ENCODE measurements around the gene EYA4.

Gene EYA4, protein sequence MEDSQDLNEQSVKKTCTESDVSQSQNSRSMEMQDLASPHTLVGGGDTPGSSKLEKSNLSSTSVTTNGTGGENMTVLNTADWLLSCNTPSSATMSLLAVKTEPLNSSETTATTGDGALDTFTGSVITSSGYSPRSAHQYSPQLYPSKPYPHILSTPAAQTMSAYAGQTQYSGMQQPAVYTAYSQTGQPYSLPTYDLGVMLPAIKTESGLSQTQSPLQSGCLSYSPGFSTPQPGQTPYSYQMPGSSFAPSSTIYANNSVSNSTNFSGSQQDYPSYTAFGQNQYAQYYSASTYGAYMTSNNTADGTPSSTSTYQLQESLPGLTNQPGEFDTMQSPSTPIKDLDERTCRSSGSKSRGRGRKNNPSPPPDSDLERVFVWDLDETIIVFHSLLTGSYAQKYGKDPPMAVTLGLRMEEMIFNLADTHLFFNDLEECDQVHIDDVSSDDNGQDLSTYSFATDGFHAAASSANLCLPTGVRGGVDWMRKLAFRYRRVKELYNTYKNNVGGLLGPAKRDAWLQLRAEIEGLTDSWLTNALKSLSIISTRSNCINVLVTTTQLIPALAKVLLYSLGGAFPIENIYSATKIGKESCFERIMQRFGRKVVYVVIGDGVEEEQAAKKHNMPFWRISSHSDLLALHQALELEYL

DNA sequence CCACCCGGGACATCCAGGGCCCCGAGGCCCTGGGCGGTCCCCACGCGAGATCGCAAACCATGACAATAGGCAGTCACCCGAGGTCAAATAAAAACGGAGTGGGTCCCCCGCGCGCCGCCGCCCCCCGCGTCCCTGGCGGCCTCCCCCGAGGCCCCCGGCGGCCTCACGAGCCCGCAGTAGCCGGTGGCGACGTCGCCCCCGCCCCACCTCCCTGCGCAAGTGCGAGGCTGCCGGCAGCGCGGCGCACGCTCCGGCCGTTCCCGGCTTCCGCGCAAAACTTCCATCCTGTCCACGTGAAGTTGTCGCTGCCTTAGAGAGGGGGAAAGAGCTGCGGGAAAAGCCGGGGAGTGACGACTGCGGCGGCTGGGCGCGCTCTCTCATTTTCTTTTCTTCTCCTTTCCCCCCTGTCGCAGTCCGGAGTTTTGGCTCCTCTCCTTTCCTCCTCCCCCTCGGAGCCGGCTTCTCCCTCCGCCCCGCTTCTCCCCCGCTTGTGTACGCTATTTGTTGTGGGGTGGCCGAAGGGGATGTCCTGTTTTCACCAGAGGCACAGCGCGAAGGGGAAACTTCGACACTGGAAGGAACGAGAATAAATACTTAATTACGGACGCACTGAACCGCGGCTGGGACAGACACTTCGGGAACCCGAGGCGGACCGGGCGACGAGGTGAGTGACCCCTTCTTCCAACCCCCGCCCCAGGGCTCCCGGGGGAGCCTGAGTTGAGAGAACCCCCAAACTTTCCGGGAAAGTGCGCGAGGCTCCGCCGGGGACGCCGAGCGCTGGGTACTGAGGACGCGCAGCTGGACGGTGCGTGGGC, at the start of gene EYA4:
Gene EYA4, plus strand, starts transcription at position 272 of the 815 bp plus-strand sequence. CDS start 33,424 bp downstream, outside the sequence.
- no peaks in the 10 kb centered on the region for H3K36me3 Mint-ChIP-seq
- DNase-seq: peak; percentile 4
- peak within 1 kb of the TSS; percentile 90 for H3K27ac Mint-ChIP-seq
- peaks cover 19 to 30% of the 10 kb centered on the region in 2 donors for H3K4me1 Mint-ChIP-seq
- peak; percentile 28 to 32 for ATAC-seq (replicated peaks)
- no peaks in the 10 kb centered on the region for H3K9me3 Mint-ChIP-seq
- H3K4me3 Mint-ChIP-seq: peak within 1 kb of the TSS; percentile 85 to 86
- peaks cover 40 to 55% of the 10 kb centered on the region in 2 donors for H3K27me3 Mint-ChIP-seq

DNA sequence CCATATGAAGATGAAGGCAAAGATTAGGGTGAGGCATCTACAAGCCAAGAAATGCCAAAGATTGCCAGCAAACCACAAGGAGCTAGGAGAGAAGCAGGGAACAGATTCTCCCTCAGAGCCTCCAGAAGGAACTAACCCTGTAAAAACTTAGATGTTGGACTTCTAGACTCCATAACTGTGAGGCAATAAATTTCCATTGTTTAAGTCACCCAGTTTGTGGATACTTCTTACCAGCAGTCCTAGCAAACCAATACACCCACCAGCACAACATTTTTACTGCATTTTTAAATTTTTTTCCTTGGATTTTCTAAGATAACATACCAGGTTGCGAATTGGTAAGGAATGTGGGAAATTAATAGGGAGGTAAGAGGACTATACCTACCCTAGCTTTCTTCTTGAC, 47.8 kb upstream of the EYA4 start:
- Mint-ChIP-seq H3K27ac (no peak overlapping the region), H3K4me1 (no peaks in the 10 kb centered on the region), H3K4me3 (no peak overlapping the region), H3K27me3 (peaks cover 0 to 8% of the 10 kb centered on the region in 2 donors), H3K36me3 (no peaks in the 10 kb centered on the region), H3K9me3 (peaks cover 0 to 6% of the 10 kb centered on the region in 2 donors)
- ATAC-seq (replicated peaks) (no peak), DNase-seq (no peak)

DNA sequence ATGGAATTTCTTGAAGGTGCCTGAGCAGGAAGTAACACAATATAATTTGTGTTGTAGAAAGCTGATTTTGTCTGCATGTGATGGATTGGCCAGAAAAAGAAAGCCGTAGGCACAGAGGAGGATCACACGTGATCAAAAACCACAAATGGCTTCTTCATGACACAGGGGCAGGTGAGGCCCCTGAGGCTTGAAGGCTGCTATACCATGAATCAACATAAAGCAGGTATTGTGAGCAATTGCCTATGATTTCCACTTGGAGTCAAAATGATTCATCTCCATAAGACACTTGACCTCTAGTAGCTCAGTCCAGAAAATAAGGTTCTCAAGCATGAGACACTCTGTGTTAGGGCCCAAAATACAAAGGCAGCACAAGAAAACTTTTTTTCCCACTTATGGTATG, 42.4 kb upstream of the EYA4 start:
- ATAC-seq (replicated peaks) (no peak), DNase-seq (no peak)
- Mint-ChIP-seq H3K27ac (no peak overlapping the region), H3K4me3 (no peak overlapping the region), H3K27me3 (peaks cover 0 to 5% of the 10 kb centered on the region in 2 donors), H3K4me1 (no peaks in the 10 kb centered on the region), H3K9me3 (peaks cover 0 to 8% of the 10 kb centered on the region in 2 donors), H3K36me3 (no peaks in the 10 kb centered on the region)

DNA sequence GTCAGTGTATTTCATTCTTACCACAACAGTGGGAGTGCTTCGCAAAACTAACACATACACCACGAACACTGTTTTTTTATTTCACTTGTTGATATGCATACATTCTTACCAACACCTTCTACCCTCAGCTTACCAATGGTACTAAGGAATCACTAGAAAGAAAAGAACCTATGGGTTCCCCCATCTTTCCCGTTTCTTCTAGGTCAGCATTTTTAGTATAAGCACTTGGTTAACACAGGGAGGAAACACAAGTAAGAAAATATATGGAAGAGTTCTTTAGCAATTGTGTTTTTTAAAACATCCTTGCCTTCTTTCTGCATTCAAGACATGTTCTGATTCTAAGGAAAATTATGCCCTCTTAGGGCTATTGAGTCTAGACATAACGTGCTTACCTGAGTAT, 39.9 kb upstream of the EYA4 start:
- DNase-seq (no peak), ATAC-seq (replicated peaks) (no peak)
- H3K4me1 Mint-ChIP-seq: no peaks in the 10 kb centered on the region
- H3K27me3 Mint-ChIP-seq: peaks cover 0 to 5% of the 10 kb centered on the region in 2 donors
- H3K27ac Mint-ChIP-seq: no peak overlapping the region
- H3K9me3 Mint-ChIP-seq: peaks cover 0 to 4% of the 10 kb centered on the region in 2 donors
- no peaks in the 10 kb centered on the region for H3K36me3 Mint-ChIP-seq
- H3K4me3 Mint-ChIP-seq: no peak overlapping the region

DNA sequence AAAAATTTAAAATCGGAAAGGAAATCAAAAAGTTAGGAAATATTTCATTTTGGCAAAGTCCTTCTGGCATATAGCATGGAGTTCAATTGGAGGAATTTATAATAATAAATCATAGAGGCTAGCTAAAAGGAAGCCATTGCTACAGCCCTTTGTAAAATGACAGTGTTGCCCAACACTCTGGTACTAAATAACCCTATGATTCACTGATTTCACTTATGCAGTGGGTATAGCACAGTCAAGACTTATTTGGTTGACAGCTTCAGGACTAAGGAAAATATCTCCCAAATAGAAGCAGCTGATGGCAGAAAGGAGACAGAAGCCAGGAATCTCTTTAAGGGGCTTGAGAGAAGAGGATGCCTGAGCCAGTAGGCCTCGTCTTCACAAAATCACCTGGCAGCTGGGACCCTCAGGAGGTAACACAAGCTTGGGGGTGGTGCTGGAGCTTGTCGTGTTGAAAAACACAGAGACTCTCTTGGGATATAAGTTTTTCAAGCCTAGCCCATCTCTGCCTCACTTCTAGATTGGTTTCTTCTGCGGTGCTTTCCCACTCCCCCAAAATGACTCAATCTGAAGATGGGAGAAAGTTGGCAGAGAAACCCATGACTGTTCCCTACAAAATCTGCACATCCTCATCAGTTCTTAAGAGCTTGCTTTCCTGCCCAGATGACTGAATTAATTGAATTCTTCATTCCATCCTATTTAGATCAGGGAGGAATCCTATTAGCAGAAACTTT, 38.4 kb upstream of the EYA4 start:
- Mint-ChIP-seq H3K27me3 (peaks cover 0 to 5% of the 10 kb centered on the region in 2 donors), H3K4me3 (no peak overlapping the region), H3K27ac (no peak overlapping the region), H3K4me1 (no peaks in the 10 kb centered on the region), H3K36me3 (no peaks in the 10 kb centered on the region), H3K9me3 (peaks cover 0 to 4% of the 10 kb centered on the region in 2 donors)
- ATAC-seq (replicated peaks) (no peak), DNase-seq (no peak)

DNA sequence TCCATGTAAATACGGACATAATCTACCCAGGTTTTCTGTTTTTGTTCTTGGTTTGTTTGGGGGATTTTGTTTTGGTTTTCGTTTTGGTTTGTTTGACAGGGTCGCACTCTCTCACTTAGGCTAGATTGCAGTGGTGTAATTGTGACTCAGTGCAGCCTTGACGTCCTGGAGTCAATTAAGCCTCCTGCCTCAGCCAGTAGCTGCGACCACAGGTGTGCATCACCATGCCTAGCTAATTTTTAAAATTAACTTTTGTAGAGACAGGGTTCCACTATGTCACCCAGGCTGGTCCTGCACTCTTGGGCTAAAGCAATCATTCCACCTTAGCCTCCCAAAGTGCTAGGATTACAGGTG, 37.8 kb upstream of the EYA4 start:
- peaks cover 0 to 4% of the 10 kb centered on the region in 2 donors for H3K9me3 Mint-ChIP-seq

DNA sequence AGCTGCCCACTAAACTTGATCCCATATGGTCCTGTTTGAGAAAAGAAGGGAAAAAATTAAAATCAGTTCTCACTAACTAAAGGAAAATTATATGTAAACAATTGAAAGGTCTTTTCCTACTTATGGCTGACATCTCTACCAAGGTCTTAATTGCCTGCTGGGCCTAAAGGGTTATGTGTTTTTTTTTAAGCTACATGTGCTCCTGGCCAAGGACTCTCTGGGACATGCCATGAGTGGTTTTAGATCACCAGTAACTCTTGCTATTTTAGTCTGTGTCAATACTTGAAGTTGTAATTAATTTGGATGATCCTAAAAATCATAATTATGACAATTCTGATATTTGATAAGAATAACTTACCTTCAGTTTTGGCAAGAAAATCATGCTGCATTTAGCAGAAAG, 35.9 kb upstream of the EYA4 start:
- no peak overlapping the region for H3K27ac Mint-ChIP-seq
- no peaks in the 10 kb centered on the region for H3K36me3 Mint-ChIP-seq
- DNase-seq (no peak), ATAC-seq (replicated peaks) (no peak)
- peaks cover 3 to 10% of the 10 kb centered on the region in 2 donors for H3K9me3 Mint-ChIP-seq
- peaks cover 0 to 5% of the 10 kb centered on the region in 2 donors for H3K27me3 Mint-ChIP-seq
- H3K4me1 Mint-ChIP-seq: no peaks in the 10 kb centered on the region
- no peak overlapping the region for H3K4me3 Mint-ChIP-seq

More for the DNA sequence above, 37.8 kb upstream of the EYA4 start:
- no peak for DNase-seq
- ATAC-seq (replicated peaks): no peak
- H3K4me3 Mint-ChIP-seq: peak overlapping the region in 1 of 2 donors; percentile 35
- no peaks in the 10 kb centered on the region for H3K36me3 Mint-ChIP-seq
- H3K27me3 Mint-ChIP-seq: peaks cover 0 to 5% of the 10 kb centered on the region in 2 donors
- no peak overlapping the region for H3K27ac Mint-ChIP-seq
- H3K4me1 Mint-ChIP-seq: no peaks in the 10 kb centered on the region

DNA sequence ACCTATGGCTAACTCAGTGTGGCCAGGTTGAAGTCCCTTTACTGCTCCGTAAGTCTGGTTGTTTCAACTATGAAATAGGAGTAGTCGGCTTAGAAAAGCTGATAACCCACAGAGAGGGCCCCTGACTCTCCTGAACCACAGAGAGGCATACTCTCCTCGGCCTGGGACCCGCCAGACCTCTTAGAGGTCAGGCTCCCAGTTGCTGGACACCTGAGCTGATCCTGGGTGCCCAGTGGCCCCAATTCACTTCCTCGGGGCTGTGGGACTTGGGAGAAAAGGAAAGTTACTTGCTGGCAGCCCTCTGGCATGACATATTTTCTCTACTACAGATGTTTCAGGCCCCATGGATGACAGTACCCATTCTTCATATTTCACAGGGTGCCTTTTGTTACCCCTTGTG, 34.2 kb upstream of the EYA4 start:
- H3K27ac Mint-ChIP-seq: no peak overlapping the region
- peaks cover 7 to 10% of the 10 kb centered on the region in 2 donors for H3K9me3 Mint-ChIP-seq
- H3K4me3 Mint-ChIP-seq: no peak overlapping the region
- no peak for DNase-seq
- H3K36me3 Mint-ChIP-seq: no peaks in the 10 kb centered on the region
- H3K27me3 Mint-ChIP-seq: peaks cover 0 to 5% of the 10 kb centered on the region in 2 donors
- H3K4me1 Mint-ChIP-seq: no peaks in the 10 kb centered on the region
- ATAC-seq (replicated peaks): no peak

DNA sequence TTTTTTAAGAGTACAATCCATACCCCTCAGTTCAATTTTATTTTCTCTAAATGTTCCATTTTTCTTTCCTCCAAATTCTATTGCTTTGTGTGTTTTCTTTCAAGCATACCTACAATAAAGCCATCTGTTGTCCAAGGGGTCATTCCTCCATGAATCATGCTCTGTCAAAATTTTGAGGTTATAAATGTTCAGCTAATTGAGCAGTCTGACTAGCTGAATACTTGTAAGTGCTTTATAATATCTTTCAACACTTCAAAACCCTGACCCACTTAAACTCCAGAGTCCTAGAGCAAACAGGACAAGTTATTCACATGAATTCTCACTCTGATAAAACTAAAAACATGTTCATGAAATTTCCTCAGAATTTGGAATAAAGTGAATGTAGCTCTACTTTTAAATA, 33.4 kb upstream of the EYA4 start:
- Mint-ChIP-seq H3K27me3 (no peaks in the 10 kb centered on the region), H3K36me3 (no peaks in the 10 kb centered on the region), H3K4me3 (no peak overlapping the region), H3K9me3 (peaks cover 7 to 8% of the 10 kb centered on the region in 2 donors), H3K4me1 (no peaks in the 10 kb centered on the region), H3K27ac (no peak overlapping the region)
- DNase-seq (no peak), ATAC-seq (replicated peaks) (no peak)

DNA sequence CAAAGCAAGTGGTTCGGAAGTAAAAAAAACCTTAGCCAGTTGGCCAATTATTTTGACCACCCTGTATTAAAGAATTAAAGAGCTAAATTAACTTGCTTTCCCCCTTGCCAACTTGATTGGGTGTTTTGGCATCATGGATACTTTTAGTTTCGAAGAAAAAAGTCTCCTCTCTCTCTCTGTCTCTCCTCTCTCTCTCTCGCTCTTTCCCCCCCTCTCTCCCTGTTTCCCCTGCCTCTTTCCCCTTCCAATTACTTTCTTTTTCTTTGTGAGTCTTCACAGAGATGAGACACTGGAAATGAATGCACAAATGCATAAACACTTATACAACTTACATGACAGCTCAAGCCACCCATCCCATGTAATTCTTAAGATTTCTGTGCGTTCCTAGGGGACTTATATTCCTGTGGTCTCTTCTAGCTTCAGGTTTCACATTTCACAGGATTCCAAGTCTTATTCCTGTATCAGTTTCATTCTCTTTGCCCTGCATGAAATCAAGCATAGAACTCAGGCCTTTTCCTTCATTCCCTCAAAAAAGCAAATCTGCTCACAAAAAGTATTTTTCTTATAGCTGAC, 32.9 kb upstream of the EYA4 start:
- Mint-ChIP-seq H3K27ac (no peak overlapping the region), H3K4me1 (no peaks in the 10 kb centered on the region), H3K9me3 (peaks cover 7 to 8% of the 10 kb centered on the region in 2 donors), H3K27me3 (peaks cover 0 to 1% of the 10 kb centered on the region in 2 donors), H3K4me3 (no peak overlapping the region), H3K36me3 (no peaks in the 10 kb centered on the region)
- no peak for ATAC-seq (replicated peaks)
- DNase-seq: no peak

DNA sequence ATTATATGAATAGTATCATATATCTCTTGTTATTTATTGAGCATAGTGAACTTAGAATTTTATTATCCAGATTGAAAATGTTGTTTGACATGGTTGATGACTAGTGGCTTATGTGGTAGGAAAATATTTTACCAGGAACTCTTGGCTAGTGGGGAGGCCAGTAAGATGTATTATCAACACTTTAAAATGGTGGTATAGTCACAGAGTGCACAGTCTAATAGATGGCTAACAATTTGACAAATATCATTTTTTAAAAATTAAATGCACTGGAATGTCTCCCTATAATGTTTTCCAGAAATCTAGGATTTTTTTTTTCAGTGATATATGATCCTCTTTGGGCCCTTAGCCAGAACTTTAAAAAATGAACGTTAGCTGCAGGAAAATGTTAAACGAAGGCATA, 26.9 kb upstream of the EYA4 start:
- ATAC-seq (replicated peaks) (no peak), DNase-seq (no peak)
- H3K27ac Mint-ChIP-seq: no peak overlapping the region
- peaks cover 4 to 5% of the 10 kb centered on the region in 2 donors for H3K27me3 Mint-ChIP-seq
- H3K36me3 Mint-ChIP-seq: no peaks in the 10 kb centered on the region
- H3K4me3 Mint-ChIP-seq: no peak overlapping the region
- peaks cover 5 to 11% of the 10 kb centered on the region in 2 donors for H3K9me3 Mint-ChIP-seq
- no peaks in the 10 kb centered on the region for H3K4me1 Mint-ChIP-seq

DNA sequence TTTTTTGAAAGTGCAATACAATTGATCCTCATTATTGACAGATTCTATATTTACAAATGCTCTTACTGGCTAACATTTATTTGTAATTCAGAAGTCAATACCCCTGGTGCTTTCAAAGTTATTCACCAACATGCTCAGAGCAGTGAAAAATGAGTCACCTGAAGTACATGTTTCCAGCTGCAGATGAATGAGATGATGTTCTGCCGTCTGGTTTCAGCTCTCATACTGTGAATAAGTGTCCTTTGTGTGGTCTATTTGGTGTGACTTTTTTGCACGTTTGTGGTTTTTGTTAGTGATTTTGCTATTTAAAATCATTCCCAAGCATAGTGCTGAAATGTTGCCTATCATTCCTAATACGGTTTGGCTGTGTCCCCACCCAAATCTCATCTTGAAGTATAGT, 22.3 kb upstream of the EYA4 start:
- DNase-seq: no peak
- H3K27me3 Mint-ChIP-seq: peaks cover 0 to 8% of the 10 kb centered on the region in 2 donors
- H3K36me3 Mint-ChIP-seq: no peaks in the 10 kb centered on the region
- no peak overlapping the region for H3K4me3 Mint-ChIP-seq
- no peaks in the 10 kb centered on the region for H3K4me1 Mint-ChIP-seq
- ATAC-seq (replicated peaks): no peak
- H3K27ac Mint-ChIP-seq: no peak overlapping the region
- H3K9me3 Mint-ChIP-seq: peaks cover 0 to 7% of the 10 kb centered on the region in 2 donors

DNA sequence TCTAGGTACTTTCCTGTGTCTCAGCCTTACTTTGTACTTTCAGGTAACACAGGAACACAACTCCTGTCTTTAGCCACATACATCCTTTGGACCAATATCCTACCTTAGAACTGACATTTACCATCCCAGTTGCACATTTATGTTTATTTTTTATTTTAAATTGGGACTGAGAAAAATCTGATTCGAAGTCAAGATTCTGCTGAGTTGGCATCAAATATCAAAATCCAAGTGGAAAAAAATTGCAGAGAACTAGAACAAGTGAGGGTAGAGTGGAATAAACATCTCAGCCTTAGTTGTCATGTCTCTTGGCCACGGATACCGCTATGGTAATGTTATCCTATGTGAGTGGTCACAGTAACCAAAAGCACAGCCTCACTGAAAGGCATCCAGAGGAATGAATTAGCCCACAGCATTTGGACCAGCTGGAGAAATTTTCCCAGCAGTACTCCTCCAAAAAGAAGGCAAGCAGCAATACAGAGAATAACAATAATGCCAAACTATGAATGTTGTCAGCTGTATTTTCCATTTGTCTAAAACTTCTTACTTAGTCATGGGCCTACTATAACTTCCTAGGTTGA, 17.6 kb upstream of the EYA4 start:
- Mint-ChIP-seq H3K27ac (no peak overlapping the region), H3K9me3 (peaks cover 0 to 3% of the 10 kb centered on the region in 2 donors), H3K36me3 (no peaks in the 10 kb centered on the region), H3K27me3 (peaks cover 0 to 14% of the 10 kb centered on the region in 2 donors), H3K4me1 (no peaks in the 10 kb centered on the region), H3K4me3 (no peak overlapping the region)
- DNase-seq (no peak), ATAC-seq (replicated peaks) (no peak)

Measured in stimulated activated naive B cell treated with anti-CD40 and anti-IgM and Interleukin-4, amounts not matched to agents 10 μg/mL and 1 μg/mL and 100 μg/mL, for 72 hours (primary cell).